B cell (primary cell): ENCODE results near the gene PRDM11. TPM values are rescaled to one million over a fixed set of nuclear protein-coding genes. Genes with fewer than 3 reads are reported as not detected.
"Not testable (repeated sequence)": the region's sequence is repeated elsewhere in the genome, so short reads cannot be mapped to it uniquely, and the experiment has no call there.

Source experiments
- ATAC-seq: fragments of 200-7000 bp; cut with Tn5 transposase; one replicate; pipeline ENCODE4 v1.10.0; 2021; ENCODE audit warnings: low read depth, mild to moderate bottlenecking, moderate number of reproducible peaks, moderate library complexity
- CTCF ChIA-PET: fragments of 350-600 bp; sonication (Branson Sonifier 250); formaldehyde crosslinking; loops from one replicate; lab custom pipeline; 2021; ENCODE audit warnings: antibody characterized with exemption, inconsistent platforms; lab: Charles Lee
- POLR2A ChIA-PET: fragments of 350-600 bp; sonication (Branson Sonifier 250); formaldehyde crosslinking; loops from one replicate; lab custom pipeline; 2021; ENCODE audit warnings: antibody characterized with exemption; lab: Charles Lee
- DNase-seq: peaks from one replicate; pipeline ENCODE4 v3.0.0; 2013
- H2AFZ ChIP-seq: 2 replicates; pipeline ENCODE4 v1.6.1; 2012; ENCODE audit warnings: mild to moderate bottlenecking, low read depth, low read length; ENCODE audit not compliant: insufficient read depth, poor library complexity, severe bottlenecking
- H3K27ac ChIP-seq, 2 donors: 1 replicate in 1 of 2; 2 replicates in 1 of 2; pipeline ENCODE4 v1.5.1; 2012 to 2013; ENCODE audit warnings: low read length in 2 of 2, mild to moderate bottlenecking in 2 of 2, moderate library complexity in 1 of 2
- H3K27me3 ChIP-seq, 4 experiments: fragments of 200-600 bp in 1 of 4; sonication (generic) in 1 of 4; replicated peaks in 1 of 4; 1 replicate in 2 of 4; 2 replicates in 2 of 4; pipeline versions ENCODE4 v1.6.1 to v1.7.0; 2013 to 2016; ENCODE audit warnings: low read length in 3 of 4, mild to moderate bottlenecking in 2 of 4, mixed read lengths in 1 of 4, moderate library complexity in 1 of 4; ENCODE audit not compliant: insufficient read depth in 4 of 4, control insufficient read depth in 3 of 4; ENCODE audit errors: control extremely low read depth in 1 of 4
- H3K36me3 ChIP-seq, 2 experiments: replicated peaks in 1 of 2; 1 replicate in 1 of 2; 2 replicates in 1 of 2; pipeline versions ENCODE4 v1.6.1 to v1.7.1; 2013; ENCODE audit warnings: low read length in 1 of 2; ENCODE audit not compliant: insufficient read depth in 2 of 2, control insufficient read depth in 1 of 2; ENCODE audit errors: control extremely low read depth in 1 of 2, extremely low read depth in 1 of 2
- H3K4me1 ChIP-seq, 2 donors: fragments of 200-600 bp in 1 of 2; sonication (generic) in 1 of 2; 1 replicate in 1 of 2; 2 replicates in 1 of 2; pipeline versions ENCODE4 v1.5.1 to v1.6.1; 2013 to 2017; ENCODE audit warnings: low read length in 2 of 2; ENCODE audit not compliant: control insufficient read depth in 2 of 2, insufficient read depth in 2 of 2
- H3K4me2 ChIP-seq: replicated peaks from 2 replicates; pipeline ENCODE3; 2012; ENCODE audit warnings: mild to moderate bottlenecking, low read depth, low read length; ENCODE audit not compliant: poor library complexity, severe bottlenecking
- H3K4me3 ChIP-seq, 5 experiments: fragments of 200-600 bp in 1 of 5; sonication (generic) in 1 of 5; 1 replicate in 3 of 5; 2 replicates in 2 of 5; pipeline versions ENCODE4 v1.5.1 to v1.7.0; 2011 to 2016; ENCODE audit warnings: low read length in 4 of 5, mild to moderate bottlenecking in 4 of 5, low read depth in 2 of 5, control low read depth in 1 of 5, moderate library complexity in 1 of 5; ENCODE audit not compliant: insufficient read depth in 1 of 5; ENCODE audit errors: control extremely low read depth in 1 of 5, extremely low read depth in 1 of 5
- H3K79me2 ChIP-seq: fragments of 200-600 bp; sonication (generic); one replicate; pipeline ENCODE4 v1.6.0; 2016; ENCODE audit warnings: low read length; ENCODE audit not compliant: control insufficient read depth, insufficient read depth
- H3K9ac ChIP-seq: fragments of 200-600 bp; sonication (generic); 2 replicates; pipeline ENCODE4 v1.6.1; 2017; ENCODE audit warnings: mild to moderate bottlenecking, low read length, moderate library complexity
- H3K9me3 ChIP-seq, 3 donors: one replicate each; pipeline versions ENCODE4 v1.6.1 to v1.7.1; 2013; ENCODE audit warnings: low read length in 2 of 3; ENCODE audit not compliant: control insufficient read depth in 2 of 3, insufficient read depth in 1 of 3; ENCODE audit errors: control extremely low read depth in 1 of 3
- H4K20me1 ChIP-seq: 2 replicates; pipeline ENCODE4 v1.6.0; 2012; ENCODE audit warnings: mild to moderate bottlenecking, low read length; ENCODE audit not compliant: insufficient read depth, control insufficient read depth, poor library complexity, severe bottlenecking
- H3K27ac Mint-ChIP-seq: one replicate; pipeline ENCODE4 v1.8.0; 2021; ENCODE audit warnings: mixed read lengths
- H3K27me3 Mint-ChIP-seq: one replicate; pipeline ENCODE4 v1.8.0; 2021; ENCODE audit warnings: mixed read lengths
- H3K4me1 Mint-ChIP-seq: one replicate; pipeline ENCODE4 v1.8.0; 2021; ENCODE audit warnings: mixed read lengths
- H3K4me3 Mint-ChIP-seq: one replicate; pipeline ENCODE4 v1.8.0; 2021; ENCODE audit warnings: mixed read lengths
- H3K9me3 Mint-ChIP-seq: one replicate; pipeline ENCODE4 v1.8.0; 2022; ENCODE audit warnings: mixed read lengths; ENCODE audit not compliant: insufficient read depth
- EZH2 ChIP-seq: IDR thresholded peaks from 2 replicates; pipeline ENCODE4 v1.6.1; 2012; ENCODE audit warnings: borderline replicate concordance, low read depth, mild to moderate bottlenecking, moderate library complexity, low read length; ENCODE audit not compliant: insufficient read depth, poor library complexity, severe bottlenecking
- WGBS: methylation state at CpG from one replicate; pipeline ENCODE4 v1.1.5; 2013; ENCODE audit warnings: missing lambda C conversion rate; ENCODE audit not compliant: insufficient coverage; 5-methylcytosine and 5-hydroxymethylcytosine counted together
- intact Hi-C: fragments of 100-400 bp; cut with micrococcal nuclease; formaldehyde crosslinking; loops from one replicate; pipeline ENCODE4 v1.10.0; 2022
- polyA plus RNA-seq: library from polyadenylated mRNA; depleted of rRNA; stranded (reverse); fragments of >200 nt; gene quantifications from 2 replicates; pipeline ENCODE4 v1.2.3, GENCODE V29; 2012
- total RNA-seq, 2 donors: library from RNA; stranded (reverse); fragments of 120-200 nt in 1 of 2; gene quantifications; 1 replicate in 1 of 2; 2 replicates in 1 of 2; pipeline versions ENCODE4 v1.2.3 to v1.2.4, GENCODE V29; 2013 to 2022
- TF ChIP-seq, protein P1 (sequence below): fragments of 200-600 bp; IDR thresholded peaks from one replicate; pipeline ENCODE4 v1.8.0; 2022; ENCODE audit warnings: antibody characterized with exemption, mild to moderate bottlenecking

Gene PRDM11
- total and polyA plus RNA-seq, 2 donors (not counting 1 experiment from before 2014, with no cell fraction given), result 9.5 to 26.2 TPM

- Mint-ChIP-seq H3K9me3 (no peaks in the 10 kb centered on the region), H3K27ac (no peak overlapping the region), H3K4me3 (no peak overlapping the region), H3K27me3 (peaks cover 28% of the 10 kb centered on the region), H3K4me1 (no peaks in the 10 kb centered on the region)
- Histone ChIP-seq H3K9me3 (no peaks in the 10 kb centered on the region), H3K4me3 (no peak overlapping the region), H3K79me2 (no peaks in the 10 kb centered on the region), H3K4me1 (no peaks in the 10 kb centered on the region), H2AFZ (no peak overlapping the region), H3K4me2 (no peak overlapping the region), H3K27ac (no peak overlapping the region), H4K20me1 (no peaks in the 10 kb centered on the region), H3K27me3 (no peaks in the 10 kb centered on the region), H3K9ac (no peak overlapping the region), H3K36me3 (no peaks in the 10 kb centered on the region)
- ChIA-PET CTCF (no interaction called here), POLR2A (no interaction called here)
- ATAC-seq (no peak), DNase-seq (no peak)
- intact Hi-C loops, result no loop called here
- 83% methylated on average over 2 of the region's 2 CpGs for WGBS
- TF ChIP-seq, protein P1, sequence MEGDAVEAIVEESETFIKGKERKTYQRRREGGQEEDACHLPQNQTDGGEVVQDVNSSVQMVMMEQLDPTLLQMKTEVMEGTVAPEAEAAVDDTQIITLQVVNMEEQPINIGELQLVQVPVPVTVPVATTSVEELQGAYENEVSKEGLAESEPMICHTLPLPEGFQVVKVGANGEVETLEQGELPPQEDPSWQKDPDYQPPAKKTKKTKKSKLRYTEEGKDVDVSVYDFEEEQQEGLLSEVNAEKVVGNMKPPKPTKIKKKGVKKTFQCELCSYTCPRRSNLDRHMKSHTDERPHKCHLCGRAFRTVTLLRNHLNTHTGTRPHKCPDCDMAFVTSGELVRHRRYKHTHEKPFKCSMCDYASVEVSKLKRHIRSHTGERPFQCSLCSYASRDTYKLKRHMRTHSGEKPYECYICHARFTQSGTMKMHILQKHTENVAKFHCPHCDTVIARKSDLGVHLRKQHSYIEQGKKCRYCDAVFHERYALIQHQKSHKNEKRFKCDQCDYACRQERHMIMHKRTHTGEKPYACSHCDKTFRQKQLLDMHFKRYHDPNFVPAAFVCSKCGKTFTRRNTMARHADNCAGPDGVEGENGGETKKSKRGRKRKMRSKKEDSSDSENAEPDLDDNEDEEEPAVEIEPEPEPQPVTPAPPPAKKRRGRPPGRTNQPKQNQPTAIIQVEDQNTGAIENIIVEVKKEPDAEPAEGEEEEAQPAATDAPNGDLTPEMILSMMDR, result no peak
- TF ChIP-seq EZH2, result no peak
Measured at GRCh38 chr11:45248501-45249011, 102.1 kb downstream of the PRDM11 start.

DNA sequence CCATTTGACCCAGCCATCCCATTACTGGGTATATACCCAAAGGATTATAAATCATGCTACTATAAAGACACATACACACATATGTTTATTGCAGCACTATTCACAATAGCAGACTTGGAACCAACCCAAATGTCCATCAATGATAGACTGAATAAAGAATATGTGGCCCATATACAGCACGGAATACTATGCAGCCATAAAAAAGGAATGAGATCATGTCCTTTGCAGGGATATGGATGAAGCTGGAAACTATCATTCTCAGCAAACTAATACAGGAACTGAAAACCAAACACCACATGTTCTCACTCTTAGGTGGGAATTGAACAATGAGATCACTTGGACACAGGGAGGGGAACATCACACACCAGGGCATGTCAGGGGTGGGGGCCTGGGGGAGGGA lies 102.9 kb downstream of the PRDM11 start:
- H3K4me1 Mint-ChIP-seq, H3K4me2 ChIP-seq, POLR2A ChIA-PET, DNase-seq, H3K79me2 ChIP-seq, H3K27me3 ChIP-seq, H3K4me3 ChIP-seq, H2AFZ ChIP-seq, H3K27ac ChIP-seq, H3K9ac ChIP-seq, H4K20me1 ChIP-seq, ATAC-seq, H3K36me3 ChIP-seq, intact Hi-C loops, H3K9me3 Mint-ChIP-seq, H3K9me3 ChIP-seq, H3K4me3 Mint-ChIP-seq, H3K4me1 ChIP-seq, H3K27ac Mint-ChIP-seq: not testable (repeated sequence)
- WGBS, result no CpG with 5 or more reads among the region's 1 CpG
- CTCF ChIA-PET, result interaction anchor here (0.9 to 1.3 kb wide), 3 partner anchors 10 to 139 kb away, joined by 3 to 4 read pairs (median 3); no protein-coding TSS in a partner anchor
- peaks cover 34% of the 10 kb centered on the region for H3K27me3 Mint-ChIP-seq
